ENCODE results near the gene DGCR2. TPM values are rescaled to one million over a fixed set of nuclear protein-coding genes. Genes with fewer than 3 reads are reported as not detected.

Gene DGCR2
- total and polyA plus RNA-seq, 2 of the 4 experiments (the other 2 are of a cell fraction): 17.2 to 35.4 TPM

- Histone ChIP-seq H2BK5ac (ENCODE audit: low read depth, low read length, poor library complexity, severe bottlenecking) (no peak overlapping the region), H4K5ac (ENCODE audit: low read depth, low read length) (no peak overlapping the region), H2AK9ac (replicated peaks; ENCODE audit: low read depth, low read length, poor library complexity) (no peak overlapping the region), H3K79me1 (ENCODE audit: low read depth in 1 of 2, low read length in 2 of 2) (peaks cover 35 to 72% of the 10 kb centered on the region in 2 experiments), H2BK15ac (ENCODE audit: low read depth, low read length) (no peak overlapping the region), H4K20me1 (ENCODE audit: insufficient read depth, low read length) (peaks cover 41% of the 10 kb centered on the region), H4K91ac (ENCODE audit: insufficient read depth, low read depth, low read length) (no peak overlapping the region), H3K36me3 (ENCODE audit: control insufficient read depth, insufficient read depth, low read length) (no peaks in the 10 kb centered on the region), H3K27me3 (ENCODE audit: control insufficient read depth, insufficient read depth, low read length) (no peaks in the 10 kb centered on the region), H2AK5ac (ENCODE audit: low read depth, low read length) (no peak overlapping the region), H2AFZ (replicated peaks; ENCODE audit: low read length, poor library complexity) (no peak overlapping the region), H3K56ac (ENCODE audit: extremely low read depth, insufficient read depth, low read length) (no peak overlapping the region), H3K27ac (ENCODE audit: insufficient read depth, low read length) (no peak overlapping the region), H3K4me1 (ENCODE audit: control insufficient read depth, insufficient read depth, low read length) (peaks cover 5% of the 10 kb centered on the region; the same call in 1 of the 2 replicates), H3K9me1 (ENCODE audit: insufficient read depth, low read length) (peaks cover 24% of the 10 kb centered on the region), H3K18ac (ENCODE audit: low read depth, low read length) (no peak overlapping the region), H2BK20ac (ENCODE audit: low read depth, low read length) (no peak overlapping the region), H3K14ac (replicated peaks; ENCODE audit: low read depth, low read length) (no peak overlapping the region), H3K4ac (ENCODE audit: low read depth, low read length) (no peak overlapping the region), H3K9ac (ENCODE audit: low read depth, low read length) (no peak overlapping the region), H3K4me2 (ENCODE audit: low read depth, low read length) (no peak overlapping the region), H3K4me3 (ENCODE audit: insufficient read depth, low read depth, low read length) (no peak overlapping the region), H4K8ac (ENCODE audit: low read depth in 2 of 2, low read length in 2 of 2) (no peak overlapping the region), H3K23ac (ENCODE audit: low read depth, low read length) (no peak overlapping the region), H2BK120ac (ENCODE audit: low read depth, low read length) (no peak overlapping the region), H3K9me3 (ENCODE audit: control insufficient read depth, insufficient read depth, low read length) (no peaks in the 10 kb centered on the region)
- no peak for ATAC-seq (ENCODE audit: low read depth)
- TF ChIP-seq FOS (IDR thresholded peaks at IDR 0.05; ENCODE audit: low read depth, low read length) (no peak), MAZ (IDR thresholded peaks at IDR 0.05; ENCODE audit: borderline replicate concordance, low read depth, low read length) (no peak), CEBPB (IDR thresholded peaks at IDR 0.05; ENCODE audit: low read depth, low read length) (no peak), CTCF (conservative IDR thresholded peaks at IDR 0.05; ENCODE audit: low read depth, low read length) (no peak), BHLHE40 (IDR thresholded peaks at IDR 0.05; ENCODE audit: low read depth, low read length) (no peak), CHD1 (IDR thresholded peaks at IDR 0.05; ENCODE audit: low read depth, low read length) (no peak), SMC3 (IDR thresholded peaks at IDR 0.05; ENCODE audit: low read depth, low read length) (no peak), USF2 (IDR thresholded peaks at IDR 0.05; ENCODE audit: low read depth, low read length) (no peak), POLR2A (IDR thresholded peaks at IDR 0.05; ENCODE audit: low read depth, low read length) (no peak), RCOR1 (IDR thresholded peaks at IDR 0.05; ENCODE audit: insufficient replicate concordance, low read length) (no peak), MAFK (IDR thresholded peaks at IDR 0.05; ENCODE audit: low read depth, low read length) (no peak), RAD21 (IDR thresholded peaks at IDR 0.05; ENCODE audit: low read length) (no peak), MXI1 (IDR thresholded peaks at IDR 0.05; ENCODE audit: borderline replicate concordance, low read depth, low read length) (no peak)
- TF ChIP-seq, protein P1, sequence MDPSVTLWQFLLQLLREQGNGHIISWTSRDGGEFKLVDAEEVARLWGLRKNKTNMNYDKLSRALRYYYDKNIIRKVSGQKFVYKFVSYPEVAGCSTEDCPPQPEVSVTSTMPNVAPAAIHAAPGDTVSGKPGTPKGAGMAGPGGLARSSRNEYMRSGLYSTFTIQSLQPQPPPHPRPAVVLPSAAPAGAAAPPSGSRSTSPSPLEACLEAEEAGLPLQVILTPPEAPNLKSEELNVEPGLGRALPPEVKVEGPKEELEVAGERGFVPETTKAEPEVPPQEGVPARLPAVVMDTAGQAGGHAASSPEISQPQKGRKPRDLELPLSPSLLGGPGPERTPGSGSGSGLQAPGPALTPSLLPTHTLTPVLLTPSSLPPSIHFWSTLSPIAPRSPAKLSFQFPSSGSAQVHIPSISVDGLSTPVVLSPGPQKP (IDR thresholded peaks at IDR 0.05; ENCODE audit: borderline replicate concordance, low read depth, low read length): no peak
- in situ Hi-C loops (cut with MboI; ENCODE audit: low sequenced_read_pairs): no loop called here
- no peak for DNase-seq
- dilution Hi-C loops (cut with HindIII; ENCODE audit: low sequenced_read_pairs, unreplicated experiment): no loop called here
- ChIA-PET CTCF (no interaction called here), POLR2A (ENCODE audit: unreplicated experiment) (no interaction called here)
- no CpG with 5 or more reads among the region's 1 CpG for WGBS, 2 experiments (ENCODE audit: extremely low coverage in 2 of 2, insufficient read length in 1 of 2)
- BruUV-seq (replicated peaks): no TSS peak
- intact Hi-C loops (cut with micrococcal nuclease): no loop called here
Observed at GRCh38 chr22:19096555-19096954, 25.7 kb downstream of the DGCR2 start.

Data from IMR-90 (cell line).